ENCODE data around the gene LZTS2.

GRCh38 chr10:100983868-100984671 is 15.5 kb upstream of the LZTS2 start:
- TF ChIP-seq CTCF (IDR thresholded peaks at IDR 0.05; ENCODE audit: insufficient read depth, low read length) (no peak), REST (IDR thresholded peaks at IDR 0.05; ENCODE audit: insufficient replicate concordance, low read depth) (no peak), POLR2AphosphoS5 (IDR thresholded peaks at IDR 0.05; ENCODE audit: low read depth) (no peak)
